Loucy (cell line): Measurements from ENCODE around the gene VN1R5.
"Not testable (repeated sequence)": the region's sequence is repeated elsewhere in the genome, so short reads cannot be mapped to it uniquely, and the experiment has no call there.

Experiments
- H2AFZ ChIP-seq: fragments of 200-600 bp; sonication (generic); 2 replicates; pipeline ENCODE4 v1.6.0; 2016; ENCODE audit warnings: antibody characterized with exemption, mild to moderate bottlenecking, low read length, moderate library complexity
- H3F3A ChIP-seq: fragments of 200-600 bp; 2 replicates; pipeline ENCODE4 v1.6.0; 2016; ENCODE audit warnings: antibody characterized with exemption, low read depth, mild to moderate bottlenecking
- H3K27me3 ChIP-seq: fragments of 200-600 bp; sonication (generic); 2 replicates; pipeline ENCODE4 v1.6.1; 2014; ENCODE audit warnings: low read length, mild to moderate bottlenecking; ENCODE audit not compliant: insufficient read depth, poor library complexity, severe bottlenecking
- H3K36me3 ChIP-seq: fragments of 200-600 bp; sonication (generic); 2 replicates; pipeline ENCODE4 v1.6.1; 2016; ENCODE audit warnings: low read length; ENCODE audit not compliant: insufficient read depth
- H3K4me1 ChIP-seq: fragments of 200-600 bp; sonication (generic); 2 replicates; pipeline ENCODE4 v1.5.1; 2014; ENCODE audit warnings: low read length, mild to moderate bottlenecking; ENCODE audit not compliant: insufficient read depth, poor library complexity, severe bottlenecking
- H3K4me2 ChIP-seq: fragments of 200-600 bp; sonication (generic); 2 replicates; pipeline ENCODE4 v1.6.0; 2014; ENCODE audit warnings: antibody characterized with exemption, low read length, low read depth, mild to moderate bottlenecking; ENCODE audit not compliant: poor library complexity, severe bottlenecking
- H3K4me3 ChIP-seq: fragments of 200-600 bp; sonication (generic); 2 replicates; pipeline ENCODE4 v1.5.1; 2014; ENCODE audit warnings: low read length, mild to moderate bottlenecking, mixed read lengths; ENCODE audit not compliant: poor library complexity, severe bottlenecking
- H3K79me2 ChIP-seq: fragments of 200-600 bp; sonication (generic); 2 replicates; pipeline ENCODE4 v1.6.1; 2014; ENCODE audit warnings: low read length; ENCODE audit not compliant: insufficient read depth
- H3K9ac ChIP-seq: fragments of 200-600 bp; sonication (generic); 2 replicates; pipeline ENCODE4 v1.6.0; 2014; ENCODE audit warnings: mild to moderate bottlenecking, low read depth, low read length, moderate library complexity; ENCODE audit not compliant: poor library complexity, severe bottlenecking
- H3K9me2 ChIP-seq: fragments of 200-600 bp; sonication (generic); replicated peaks from 2 replicates; pipeline ENCODE4 v1.6.1; 2016; ENCODE audit warnings: low read depth, low read length, mixed read lengths
- H3K9me3 ChIP-seq: fragments of 200-600 bp; sonication (generic); 2 replicates; pipeline ENCODE4 v1.6.1; 2014; ENCODE audit warnings: mild to moderate bottlenecking, antibody characterized with exemption, low read length, low read depth; ENCODE audit not compliant: insufficient read depth
- H4K20me1 ChIP-seq: fragments of 200-600 bp; sonication (generic); 2 replicates; pipeline ENCODE4 v1.6.0; 2014; ENCODE audit warnings: antibody characterized with exemption, low read length, mild to moderate bottlenecking; ENCODE audit not compliant: insufficient read depth, poor library complexity, severe bottlenecking
- CTCF ChIP-seq: fragments of 200-600 bp; sonication (generic); conservative IDR thresholded peaks from 2 replicates; pipeline ENCODE4 v1.5.1; 2014; ENCODE audit warnings: mild to moderate bottlenecking, antibody characterized with exemption, low read length
- EZH2phosphoT487 ChIP-seq: fragments of 200-600 bp; IDR thresholded peaks from 2 replicates; pipeline ENCODE4 v1.6.1; 2018; ENCODE audit warnings: antibody characterized with exemption, mild to moderate bottlenecking, moderate library complexity, borderline replicate concordance

VN1R5 gene

GRCh38 chr1:247255772-247256171 lies at the start of gene VN1R5:
TSS of gene VN1R5 (plus strand) at chr1:247256072.
- H3K27me3 ChIP-seq, H3K9me3 ChIP-seq, H3K9me2 ChIP-seq, H3K79me2 ChIP-seq, H3K36me3 ChIP-seq, H3K4me3 ChIP-seq, H3K9ac ChIP-seq, H3K4me2 ChIP-seq, H3K4me1 ChIP-seq, H4K20me1 ChIP-seq, H3F3A ChIP-seq, H2AFZ ChIP-seq: not testable (repeated sequence)

DNA sequence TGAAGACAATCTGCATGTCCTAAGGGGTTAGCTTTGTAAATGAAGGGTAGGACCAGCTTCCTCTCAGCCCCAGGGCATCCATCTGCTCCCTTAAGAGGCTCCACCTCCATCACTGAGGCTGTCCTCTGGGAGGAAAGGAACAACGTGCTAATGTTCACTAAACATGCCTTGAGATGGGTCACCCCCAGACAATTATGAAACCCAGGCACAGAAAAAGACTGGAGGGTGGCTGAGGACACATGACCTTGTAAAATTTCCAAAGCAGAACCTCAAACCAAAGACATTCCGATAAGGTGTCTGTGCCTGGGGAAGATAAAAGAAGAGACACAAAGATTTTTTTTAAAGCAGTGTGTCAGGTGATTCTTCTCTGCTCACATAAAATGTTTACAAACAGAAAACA lies 46.5 kb upstream of the VN1R5 start:
- peak overlapping the region; percentile 85 for H3K9ac ChIP-seq
- H3K4me1 ChIP-seq, result peaks cover 41% of the 10 kb centered on the region
- H3K9me3 ChIP-seq, result no peaks in the 10 kb centered on the region
- peak overlapping the region; percentile 97 for H3K4me2 ChIP-seq
- peaks cover 48% of the 10 kb centered on the region for H4K20me1 ChIP-seq
- no peaks in the 10 kb centered on the region for H3F3A ChIP-seq
- TF ChIP-seq EZH2phosphoT487, result no peak
- no peak for TF ChIP-seq CTCF
- no peaks in the 10 kb centered on the region for H3K36me3 ChIP-seq
- no peaks in the 10 kb centered on the region for H3K9me2 ChIP-seq
- peaks cover 62% of the 10 kb centered on the region for H3K79me2 ChIP-seq
- H3K27me3 ChIP-seq, result no peaks in the 10 kb centered on the region
- no peak overlapping the region for H2AFZ ChIP-seq
- H3K4me3 ChIP-seq, result peak overlapping the region; percentile 94

DNA sequence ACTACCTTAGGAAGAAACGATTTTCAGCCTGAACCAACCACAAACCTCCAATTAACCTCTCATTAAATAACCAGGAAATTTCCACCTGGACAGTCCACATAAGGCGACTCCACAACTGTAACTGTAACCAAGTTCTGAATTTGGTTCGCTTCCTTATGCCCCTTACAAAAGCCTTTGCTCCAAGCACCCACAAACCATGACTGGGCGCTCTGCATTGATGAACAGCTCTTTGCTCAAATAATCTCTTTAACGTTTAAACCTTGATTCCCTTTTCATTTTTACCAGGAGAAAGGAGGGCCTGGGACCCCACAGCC lies 45.9 kb upstream of the VN1R5 start:
- Histone ChIP-seq H3K27me3 (no peaks in the 10 kb centered on the region), H3K36me3 (no peaks in the 10 kb centered on the region), H3F3A (no peaks in the 10 kb centered on the region), H2AFZ (0 out of 2 replicates have a peak overlapping the region, but pooled peaks have one; percentile 3), H3K9ac (peak overlapping the region; percentile 85), H3K4me3 (peak overlapping the region; percentile 94), H3K79me2 (peaks cover 55% of the 10 kb centered on the region), H3K9me2 (no peaks in the 10 kb centered on the region), H3K9me3 (no peaks in the 10 kb centered on the region), H3K4me1 (peaks cover 39% of the 10 kb centered on the region), H3K4me2 (peak overlapping the region; percentile 97), H4K20me1 (peaks cover 47% of the 10 kb centered on the region)
- no peak for TF ChIP-seq EZH2phosphoT487
- no peak for TF ChIP-seq CTCF

DNA sequence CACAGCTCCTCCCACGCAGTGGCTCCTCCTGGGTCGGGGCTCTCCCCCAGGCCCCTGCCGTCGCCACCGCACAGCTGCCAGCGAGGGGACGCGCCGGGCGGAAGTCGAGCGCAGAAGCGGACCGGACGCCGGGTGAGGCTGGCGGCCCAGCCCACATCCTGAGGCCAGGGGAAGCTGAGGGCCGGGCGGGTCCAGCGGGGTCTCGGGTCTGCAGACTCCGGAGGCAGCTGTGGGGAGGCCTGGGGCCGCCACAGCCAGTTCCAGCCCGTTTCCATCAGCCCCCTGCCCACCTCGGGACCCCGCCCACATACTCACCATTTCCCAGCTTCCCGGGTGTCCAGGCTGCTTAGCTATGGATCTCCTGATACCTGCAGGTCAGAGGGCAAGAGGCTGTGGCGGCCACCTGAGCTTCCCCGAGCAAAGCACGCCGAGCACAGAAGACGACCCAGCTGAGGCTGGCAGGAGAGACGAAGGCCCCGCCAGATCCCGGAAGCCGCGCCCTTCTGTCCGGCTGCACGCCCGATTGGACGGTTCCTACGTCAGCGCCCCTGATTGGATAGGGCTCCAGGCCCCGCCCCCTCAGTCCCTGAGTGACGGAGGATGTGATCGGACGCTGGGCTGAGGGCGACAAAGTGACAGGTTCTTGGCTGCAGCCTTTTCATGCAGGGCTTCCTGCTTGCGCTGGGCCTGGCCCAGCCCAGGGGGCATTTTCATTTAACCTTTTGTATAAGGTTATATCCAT lies 45.3 kb upstream of the VN1R5 start:
- peak overlapping the region; percentile 61; the same call in 1 of the 2 replicates for H2AFZ ChIP-seq
- H3K4me1 ChIP-seq, result peaks cover 37% of the 10 kb centered on the region
- no peaks in the 10 kb centered on the region for H3K27me3 ChIP-seq
- peak overlapping the region; percentile 94 for H3K4me3 ChIP-seq
- H3K9ac ChIP-seq, result peak overlapping the region; percentile 85
- no peaks in the 10 kb centered on the region for H3F3A ChIP-seq
- peaks cover 43% of the 10 kb centered on the region for H4K20me1 ChIP-seq
- H3K4me2 ChIP-seq, result peak overlapping the region; percentile 97
- H3K9me3 ChIP-seq, result no peaks in the 10 kb centered on the region
- H3K79me2 ChIP-seq, result peaks cover 50% of the 10 kb centered on the region
- H3K36me3 ChIP-seq, result no peaks in the 10 kb centered on the region
- TF ChIP-seq EZH2phosphoT487 (no peak), CTCF (no peak)
- no peaks in the 10 kb centered on the region for H3K9me2 ChIP-seq
